ENCODE measurements around the gene ANP32B.
"Not testable (repeated sequence)": the region's sequence is repeated elsewhere in the genome, so short reads cannot be mapped to it uniquely, and the experiment has no call there.

Gene ANP32B

DNA sequence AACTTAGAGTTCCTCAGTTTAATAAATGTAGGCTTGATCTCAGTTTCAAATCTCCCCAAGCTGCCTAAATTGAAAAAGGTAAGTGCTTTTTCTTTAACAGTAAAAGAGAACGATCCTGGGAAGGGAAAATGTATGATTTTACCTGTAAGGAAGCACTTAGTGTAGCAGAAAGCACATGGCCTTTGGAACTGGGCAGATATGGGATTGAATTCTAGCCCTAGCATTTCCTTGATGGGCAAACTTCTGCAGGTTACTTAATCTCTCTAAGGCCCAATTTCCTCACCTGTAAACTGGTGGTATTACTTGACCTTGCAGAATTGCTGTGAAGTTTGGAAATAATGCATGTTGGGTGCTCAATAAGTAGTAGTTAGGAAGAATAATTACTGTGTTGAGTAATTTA, 11.6 kb downstream of the ANP32B start:
- DNase-seq = no peak

- not testable (repeated sequence) for DNase-seq
Observed at GRCh38 chr9:97996676-97997075, 13.5 kb downstream of the ANP32B start.

- no peak for DNase-seq
Observed at GRCh38 chr9:97997330-97998276, 14.5 kb downstream of the ANP32B start.

GRCh38 chr9:98002808-98003207, 19.7 kb downstream of the ANP32B start:
- DNase-seq = no peak

DNA sequence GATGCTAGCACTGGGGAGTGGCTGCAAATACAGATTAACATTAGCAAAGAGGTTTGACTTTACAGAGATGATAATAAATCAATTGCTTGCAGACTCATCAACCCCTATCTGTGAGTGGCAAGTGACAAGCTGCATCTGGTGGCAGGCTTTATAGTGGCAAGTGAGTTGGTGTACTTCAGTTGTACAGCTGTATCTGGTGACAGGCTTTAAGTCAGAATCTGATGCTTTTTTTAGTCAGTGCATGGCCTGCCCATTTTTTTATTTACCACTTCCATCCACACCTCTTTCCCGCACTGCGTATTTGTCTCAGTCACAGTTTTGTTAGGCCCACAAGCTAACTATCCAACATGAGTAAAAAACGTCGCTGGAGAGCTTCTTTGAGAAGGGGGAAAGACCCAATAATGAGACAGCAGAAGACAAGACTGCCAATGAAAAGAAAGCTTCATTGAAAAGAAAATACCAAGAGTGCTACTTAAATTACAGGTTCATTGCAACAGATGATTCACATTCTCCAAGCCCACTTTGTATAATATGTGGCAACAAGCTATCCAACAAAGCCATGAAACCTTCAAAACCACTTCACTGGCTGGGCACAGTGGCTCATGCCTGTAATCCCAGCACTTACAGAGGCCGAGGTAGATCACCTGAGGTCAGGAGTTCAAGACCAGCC, 23.1 kb downstream of the ANP32B start:
- no peak for DNase-seq

- no peak for DNase-seq
Observed at GRCh38 chr9:98007251-98007928, 24.2 kb downstream of the ANP32B start.

DNA sequence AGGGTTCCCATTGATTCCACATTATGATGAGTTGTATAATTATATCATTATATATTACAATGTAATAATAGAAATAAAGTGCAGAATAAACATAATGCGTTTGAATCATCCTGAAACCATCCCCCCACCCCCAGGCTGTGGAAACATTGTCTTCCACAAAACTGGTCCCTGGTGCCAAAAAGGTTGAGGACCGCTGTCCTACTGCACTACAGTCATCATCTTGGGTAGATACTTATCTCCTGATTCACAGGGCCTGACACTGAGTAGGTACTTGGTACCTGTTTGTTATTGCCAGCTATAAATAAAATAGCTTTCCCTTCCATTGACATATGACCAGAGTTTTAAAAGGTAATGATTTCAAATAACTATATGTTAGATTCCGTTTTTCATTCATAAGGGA, 25.6 kb downstream of the ANP32B start:
- no peak for DNase-seq

DNA sequence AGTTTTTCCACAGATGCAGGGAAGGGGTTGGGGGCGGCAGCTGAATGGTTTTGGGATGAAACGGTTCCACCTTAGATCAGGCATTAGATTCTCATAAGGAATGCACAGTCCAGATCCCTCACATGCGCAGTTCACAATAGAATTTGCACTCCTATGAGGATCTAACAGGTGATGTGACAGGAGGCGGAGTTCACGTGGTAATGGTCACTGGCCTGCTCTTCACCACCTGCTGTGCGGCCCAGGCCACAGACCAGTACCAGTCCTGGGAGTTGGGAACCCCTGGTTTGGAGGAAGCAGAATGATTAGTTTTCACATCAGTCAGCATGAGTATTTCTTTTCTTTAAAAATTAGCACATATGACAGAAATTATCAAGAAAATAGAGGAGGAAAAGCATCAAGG, 26.3 kb downstream of the ANP32B start:
- DNase-seq = no peak

GRCh38 chr9:98009936-98010335, 26.8 kb downstream of the ANP32B start:
- no peak for DNase-seq

GRCh38 chr9:98010445-98010844, 27.3 kb downstream of the ANP32B start:
- DNase-seq = no peak

DNA sequence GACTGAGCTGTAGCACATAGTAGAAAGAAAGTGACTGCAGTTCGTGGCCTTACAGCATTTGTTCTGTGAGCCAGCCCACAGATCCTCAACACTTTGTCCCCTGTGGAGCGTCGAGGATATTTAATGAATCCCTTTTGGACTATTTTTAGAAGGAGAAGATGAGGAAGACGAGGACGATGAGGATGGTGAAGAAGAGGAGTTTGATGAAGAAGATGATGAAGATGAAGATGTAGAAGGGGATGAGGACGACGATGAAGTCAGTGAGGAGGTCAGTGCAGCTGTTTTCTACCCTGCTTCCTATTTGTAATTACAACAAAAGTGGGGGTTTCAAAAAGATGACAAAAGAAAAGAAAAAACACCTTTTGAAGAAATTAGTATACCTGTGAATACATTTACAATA, 28.0 kb downstream of the ANP32B start:
- DNase-seq = no peak

DNA sequence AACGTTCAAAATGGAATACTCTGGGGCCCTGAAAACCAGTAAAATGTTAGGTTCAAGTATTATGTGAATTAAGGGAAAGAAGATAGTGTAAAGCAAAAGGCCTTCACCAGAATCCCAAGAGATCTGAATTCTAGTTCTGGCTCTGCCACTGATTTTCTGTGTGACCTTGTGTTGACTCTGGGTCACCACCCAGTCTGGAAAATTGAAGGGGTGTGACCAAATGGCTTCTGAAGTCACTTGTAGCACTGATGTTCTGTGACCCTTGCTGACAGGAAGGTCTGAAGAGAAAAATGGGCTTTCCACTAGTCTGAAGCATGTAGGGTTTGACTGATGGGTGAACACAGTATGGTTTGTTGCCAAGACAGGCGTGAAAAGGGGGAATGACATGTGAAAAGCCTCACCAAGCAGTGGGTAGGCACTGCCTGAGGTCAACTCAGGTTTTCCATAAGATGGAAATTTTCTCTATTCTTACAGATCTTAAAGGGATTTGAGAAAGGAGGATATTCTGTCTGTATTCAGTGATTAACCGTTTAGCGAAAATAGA, 33.1 kb downstream of the ANP32B start:
- no peak for DNase-seq

DNA sequence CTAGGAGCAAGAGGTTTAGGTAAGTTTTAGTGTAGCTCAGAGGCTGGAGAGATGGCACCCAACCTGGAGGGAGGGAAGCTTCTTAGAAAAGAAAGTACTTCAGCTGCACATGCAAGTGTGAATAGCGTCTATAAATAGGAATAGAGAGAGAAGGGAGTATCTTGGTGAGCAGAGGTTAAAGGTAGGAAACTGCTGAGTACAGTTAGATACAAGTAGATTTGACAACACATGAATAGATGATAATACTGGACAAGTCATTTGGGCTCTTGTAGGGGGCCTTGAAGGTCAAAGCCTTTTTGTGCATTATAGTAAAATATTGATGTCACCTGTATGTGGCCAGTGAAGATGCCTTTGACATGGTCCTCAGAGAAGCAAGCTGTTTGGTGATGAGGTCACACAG, 34.2 kb downstream of the ANP32B start:
- DNase-seq = no peak

GRCh38 chr9:98018347-98018746, 35.2 kb downstream of the ANP32B start:
- DNase-seq = no peak

- no peak for DNase-seq
Observed at GRCh38 chr9:98019098-98019497, 36.0 kb downstream of the ANP32B start.

DNA sequence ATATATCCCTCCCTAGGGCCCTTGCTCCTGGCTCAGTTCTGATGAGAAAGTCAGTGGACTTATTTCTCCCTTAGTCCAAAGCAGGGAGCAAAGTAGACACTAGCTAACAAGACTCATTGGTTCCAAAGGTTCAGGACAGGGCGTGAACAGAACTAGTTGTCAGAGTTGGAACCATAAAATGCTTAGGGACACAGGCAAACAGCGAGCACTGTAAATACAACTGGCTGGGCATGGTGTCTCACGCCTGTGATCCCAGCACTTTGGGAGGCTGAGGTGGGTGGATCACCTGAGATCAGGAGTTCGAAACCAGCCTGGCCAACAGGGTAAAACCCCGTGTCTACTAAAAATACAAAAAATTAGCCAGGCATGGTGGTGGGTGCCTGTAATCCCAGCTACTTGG, 36.7 kb downstream of the ANP32B start:
- not testable (repeated sequence) for DNase-seq

DNA sequence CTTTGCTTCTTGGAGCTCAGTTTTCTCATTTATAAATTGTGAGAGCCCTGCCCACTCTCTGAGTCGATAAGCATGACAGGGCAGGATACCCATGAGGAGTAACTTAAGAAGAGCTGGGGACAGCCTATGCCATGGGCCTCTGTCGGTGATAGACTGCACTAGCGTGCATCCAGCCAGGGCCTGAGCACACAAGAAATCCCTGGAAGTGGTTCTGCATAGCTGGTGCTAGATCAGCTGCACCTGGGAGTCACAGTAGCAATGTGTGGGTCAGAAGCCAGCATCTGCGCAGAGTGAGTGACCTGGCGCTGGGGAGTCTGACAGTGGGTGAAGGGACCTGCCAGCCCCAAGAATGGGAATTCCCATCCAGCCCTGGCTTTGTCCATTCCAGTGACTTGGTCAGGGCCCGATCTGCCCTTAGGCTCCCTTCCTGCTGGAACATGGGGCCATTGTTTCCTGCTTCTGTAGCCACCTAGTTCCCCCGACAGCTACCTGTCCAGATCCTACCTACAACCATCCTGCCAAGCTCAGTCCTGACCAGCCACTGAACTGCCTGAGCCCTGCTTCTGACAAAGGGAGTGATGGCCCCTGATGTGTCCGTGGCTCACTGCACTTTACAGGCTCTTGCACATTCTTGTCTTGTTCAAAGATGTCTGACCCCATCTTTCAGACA, 37.5 kb downstream of the ANP32B start:
- DNase-seq = no peak

- no peak for DNase-seq
Observed at GRCh38 chr9:98021306-98022040, 38.3 kb downstream of the ANP32B start.

DNA sequence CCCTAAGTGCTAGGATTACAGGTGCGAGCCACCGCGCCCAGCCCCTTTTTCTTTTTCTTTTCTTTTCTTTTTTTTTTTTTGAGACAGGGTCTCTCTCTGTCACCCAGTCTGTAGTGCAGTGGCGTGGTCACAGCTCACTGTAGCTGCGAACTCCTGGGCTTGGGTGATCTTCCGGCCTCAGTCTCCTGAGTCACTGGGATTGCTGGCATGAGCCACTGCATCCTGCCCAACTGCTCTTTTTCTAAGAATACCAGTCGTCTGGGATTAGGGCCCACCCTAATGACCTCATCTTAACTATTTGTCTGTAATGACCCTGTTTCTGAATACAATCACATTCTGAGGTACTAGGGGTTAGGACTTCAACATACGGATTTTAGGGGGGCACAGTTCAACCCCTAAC, 39.3 kb downstream of the ANP32B start:
- DNase-seq = no peak

GRCh38 chr9:98024702-98025101, 41.6 kb downstream of the ANP32B start:
- DNase-seq = no peak

GRCh38 chr9:98031169-98031568, 48.0 kb downstream of the ANP32B start:
- DNase-seq = no peak

DNA sequence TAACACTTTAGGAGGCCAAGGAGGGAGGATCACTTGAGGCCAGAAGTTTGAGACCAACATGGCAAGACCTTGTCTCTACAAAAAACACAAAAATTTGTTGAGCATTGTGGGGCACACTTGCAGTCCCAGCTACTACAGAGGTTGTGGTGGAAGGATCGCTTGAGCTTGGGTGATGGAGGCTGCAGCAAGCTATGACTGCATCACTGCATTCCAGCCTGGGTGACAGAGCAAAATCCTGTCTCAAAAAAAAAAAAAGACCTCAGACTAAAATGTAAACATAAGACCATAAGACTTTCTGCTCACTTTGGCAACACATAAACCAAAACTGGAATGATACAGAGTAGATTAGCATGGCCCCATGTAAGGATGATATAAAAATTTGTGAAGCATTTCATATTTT, 48.8 kb downstream of the ANP32B start:
- DNase-seq = no peak
